OCI-LY3 (cell line): ENCODE data around the gene MSI2.

Source experiments
- EZH2phosphoT487 ChIP-seq: fragments of 200-600 bp; shearing (Covaris generic); IDR thresholded peaks from 2 replicates; pipeline ENCODE4 v1.6.1; 2018; ENCODE audit warnings: antibody characterized with exemption, mixed run types, low read depth
- TF ChIP-seq, protein P1 (sequence below): fragments of 200-600, 300-600 bp; sonication (generic); IDR thresholded peaks from 2 replicates; pipeline ENCODE4 v1.5.1; 2014; ENCODE audit warnings: antibody characterized with exemption, low read length, low read depth

DNA sequence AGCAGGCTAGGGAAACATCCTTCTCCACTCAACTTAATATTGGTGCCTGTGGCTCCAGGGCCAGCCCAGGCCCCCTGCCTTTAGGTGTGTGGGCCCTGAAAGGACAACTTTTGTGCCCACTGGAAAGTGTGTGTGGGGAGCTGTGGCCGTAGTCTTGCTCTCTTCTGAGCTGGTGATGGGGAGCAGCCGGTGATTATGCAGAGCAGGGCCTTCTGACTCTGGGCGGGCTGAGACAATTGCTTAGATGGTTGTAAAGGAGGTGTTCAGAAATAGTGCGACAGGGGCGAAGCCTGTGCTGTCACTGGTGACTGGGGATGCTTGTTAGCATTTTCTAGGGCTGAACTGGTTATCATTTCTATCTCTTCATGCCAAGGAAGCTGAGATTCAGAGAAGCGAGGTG lies 62.6 kb downstream of the MSI2 start:
- TF ChIP-seq, protein P1, sequence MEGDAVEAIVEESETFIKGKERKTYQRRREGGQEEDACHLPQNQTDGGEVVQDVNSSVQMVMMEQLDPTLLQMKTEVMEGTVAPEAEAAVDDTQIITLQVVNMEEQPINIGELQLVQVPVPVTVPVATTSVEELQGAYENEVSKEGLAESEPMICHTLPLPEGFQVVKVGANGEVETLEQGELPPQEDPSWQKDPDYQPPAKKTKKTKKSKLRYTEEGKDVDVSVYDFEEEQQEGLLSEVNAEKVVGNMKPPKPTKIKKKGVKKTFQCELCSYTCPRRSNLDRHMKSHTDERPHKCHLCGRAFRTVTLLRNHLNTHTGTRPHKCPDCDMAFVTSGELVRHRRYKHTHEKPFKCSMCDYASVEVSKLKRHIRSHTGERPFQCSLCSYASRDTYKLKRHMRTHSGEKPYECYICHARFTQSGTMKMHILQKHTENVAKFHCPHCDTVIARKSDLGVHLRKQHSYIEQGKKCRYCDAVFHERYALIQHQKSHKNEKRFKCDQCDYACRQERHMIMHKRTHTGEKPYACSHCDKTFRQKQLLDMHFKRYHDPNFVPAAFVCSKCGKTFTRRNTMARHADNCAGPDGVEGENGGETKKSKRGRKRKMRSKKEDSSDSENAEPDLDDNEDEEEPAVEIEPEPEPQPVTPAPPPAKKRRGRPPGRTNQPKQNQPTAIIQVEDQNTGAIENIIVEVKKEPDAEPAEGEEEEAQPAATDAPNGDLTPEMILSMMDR: no peak
- TF ChIP-seq EZH2phosphoT487: no peak
